ENCODE data around the gene CNTFR.

DNA sequence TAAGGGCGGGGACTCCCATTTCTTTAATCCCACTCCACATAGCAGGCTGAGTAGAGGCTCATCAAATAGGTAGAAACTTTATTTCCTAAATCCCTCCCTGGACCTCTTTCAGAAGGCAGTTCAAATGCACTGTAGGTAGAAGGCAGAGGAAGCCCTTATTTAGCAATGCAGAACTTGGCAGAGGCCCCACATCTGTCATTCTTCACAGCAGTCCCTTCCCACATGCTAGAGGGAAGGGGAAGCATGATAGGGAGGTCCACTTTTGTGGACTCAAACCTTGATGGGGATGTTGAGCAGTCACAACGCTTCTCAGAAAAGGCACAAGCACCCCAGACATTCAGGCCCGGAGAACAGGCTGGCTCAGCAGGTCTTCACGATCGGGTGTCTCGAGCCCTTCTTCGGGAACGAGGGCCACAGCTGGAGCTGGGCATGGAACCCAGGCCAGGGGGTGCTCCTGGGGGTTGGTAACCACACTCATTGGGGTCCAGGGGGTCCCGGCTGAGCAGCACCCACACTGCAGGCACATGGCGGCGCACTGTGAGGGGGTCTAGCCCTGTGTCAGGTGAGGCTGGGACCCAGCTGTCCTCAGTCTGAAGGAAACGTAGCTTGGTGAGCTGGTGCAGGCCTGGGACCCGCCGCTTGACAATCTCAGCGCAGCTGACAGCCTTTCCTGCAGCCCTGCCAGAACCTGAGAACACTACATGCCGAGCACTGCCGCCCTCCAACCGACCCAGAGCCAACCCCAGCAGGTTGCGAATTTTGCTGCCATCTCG, 21.1 kb upstream of the CNTFR start:
- no peak for TF ChIP-seq POLR2A (IDR thresholded peaks at IDR 0.05)
- TF ChIP-seq, protein P1, sequence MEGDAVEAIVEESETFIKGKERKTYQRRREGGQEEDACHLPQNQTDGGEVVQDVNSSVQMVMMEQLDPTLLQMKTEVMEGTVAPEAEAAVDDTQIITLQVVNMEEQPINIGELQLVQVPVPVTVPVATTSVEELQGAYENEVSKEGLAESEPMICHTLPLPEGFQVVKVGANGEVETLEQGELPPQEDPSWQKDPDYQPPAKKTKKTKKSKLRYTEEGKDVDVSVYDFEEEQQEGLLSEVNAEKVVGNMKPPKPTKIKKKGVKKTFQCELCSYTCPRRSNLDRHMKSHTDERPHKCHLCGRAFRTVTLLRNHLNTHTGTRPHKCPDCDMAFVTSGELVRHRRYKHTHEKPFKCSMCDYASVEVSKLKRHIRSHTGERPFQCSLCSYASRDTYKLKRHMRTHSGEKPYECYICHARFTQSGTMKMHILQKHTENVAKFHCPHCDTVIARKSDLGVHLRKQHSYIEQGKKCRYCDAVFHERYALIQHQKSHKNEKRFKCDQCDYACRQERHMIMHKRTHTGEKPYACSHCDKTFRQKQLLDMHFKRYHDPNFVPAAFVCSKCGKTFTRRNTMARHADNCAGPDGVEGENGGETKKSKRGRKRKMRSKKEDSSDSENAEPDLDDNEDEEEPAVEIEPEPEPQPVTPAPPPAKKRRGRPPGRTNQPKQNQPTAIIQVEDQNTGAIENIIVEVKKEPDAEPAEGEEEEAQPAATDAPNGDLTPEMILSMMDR (IDR thresholded peaks at IDR 0.05) = no peak
